Measurements from ENCODE around the gene LDLRAD4.

The LDLRAD4 gene

DNA sequence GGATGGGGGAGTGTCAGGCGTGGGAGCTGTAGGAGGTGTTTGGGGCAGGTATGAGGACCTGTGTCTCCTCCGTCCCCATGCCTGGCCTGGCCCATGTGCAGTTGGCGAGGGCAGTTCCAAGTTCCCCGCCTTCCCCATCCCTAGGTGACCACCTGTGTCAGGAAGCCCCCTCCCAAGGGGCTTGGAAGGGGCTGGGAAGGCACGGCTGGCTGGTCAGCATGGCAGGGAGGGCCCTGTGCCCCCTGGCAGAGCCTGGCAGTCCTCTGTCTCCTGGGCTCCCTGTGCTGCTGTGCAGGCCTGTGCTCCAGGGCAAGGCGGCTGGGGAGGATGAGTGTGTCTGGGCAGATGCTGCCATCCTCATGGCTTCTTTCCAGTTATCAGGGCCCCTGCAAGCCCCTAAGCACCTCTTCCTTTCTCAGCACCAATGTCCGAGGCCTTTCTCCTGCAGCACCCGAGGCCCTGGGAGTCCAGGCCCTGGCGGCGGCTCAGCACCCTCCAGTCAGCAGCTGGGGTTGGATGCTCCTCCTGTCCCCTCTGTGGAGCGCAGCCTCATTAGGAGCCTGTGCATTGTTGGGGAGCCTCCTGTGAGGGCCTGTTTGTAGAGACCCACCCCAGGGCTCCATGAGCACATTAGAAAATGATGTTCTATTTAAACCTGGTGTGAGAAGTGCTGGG is 406.1 kb downstream of the LDLRAD4 start:
- no peak for DNase-seq
- no peaks in the 10 kb centered on the region for H3K4me1 ChIP-seq
- no peak overlapping the region for H3K27ac ChIP-seq
- H3K27me3 ChIP-seq: no peaks in the 10 kb centered on the region
- H3K36me3 ChIP-seq: peaks cover 0 to 43% (median 7%) of the 10 kb centered on the region in 3 donors
- no peaks in the 10 kb centered on the region for H3K9me3 ChIP-seq
- no peak overlapping the region for H3K4me3 ChIP-seq
- intact Hi-C loops (cut with DNase I; ENCODE audit: low total_unique reads): loop anchor here (10.0 kb wide), 1 partner anchor 50 kb away; no protein-coding TSS in a partner anchor
- no peak for TF ChIP-seq CTCF (IDR thresholded peaks at IDR 0.05)

DNA sequence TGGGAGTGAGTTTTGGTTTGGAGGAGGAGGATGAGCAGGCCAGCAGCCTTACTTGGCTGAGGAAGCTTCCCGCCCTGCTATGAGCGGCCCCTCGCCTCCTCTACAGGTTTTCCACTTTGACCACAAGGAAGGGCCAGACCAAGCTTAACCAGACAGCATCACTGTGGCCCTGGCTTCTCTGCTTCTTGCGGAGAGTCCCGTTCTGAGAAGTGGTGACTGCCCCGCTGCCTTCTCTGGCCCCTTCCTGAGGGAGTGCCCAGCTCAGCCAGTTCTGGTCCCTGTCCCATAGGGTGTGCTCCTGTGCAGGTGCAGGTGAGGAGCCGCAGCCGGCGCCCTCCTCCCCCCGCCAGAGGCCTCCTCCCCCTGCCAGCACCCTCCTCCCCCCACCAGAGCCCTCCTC is 406.8 kb downstream of the LDLRAD4 start:
- TF ChIP-seq CTCF (IDR thresholded peaks at IDR 0.05): no peak
- Histone ChIP-seq H3K9me3 (no peaks in the 10 kb centered on the region), H3K4me1 (no peaks in the 10 kb centered on the region), H3K27me3 (no peaks in the 10 kb centered on the region), H3K4me3 (no peak overlapping the region), H3K27ac (no peak overlapping the region), H3K36me3 (peaks cover 0 to 43% (median 7%) of the 10 kb centered on the region in 3 donors)
- intact Hi-C loops (cut with DNase I; ENCODE audit: low total_unique reads): loop anchor here (10.0 kb wide), 1 partner anchor 51 kb away; no protein-coding TSS in a partner anchor
- DNase-seq: no peak

GRCh38 chr18:13625843-13626543 is 407.4 kb downstream of the LDLRAD4 start:
- DNase-seq: no peak
- intact Hi-C loops (cut with DNase I; ENCODE audit: low total_unique reads): loop anchor here (10.0 kb wide), 1 partner anchor 51 kb away; no protein-coding TSS in a partner anchor

GRCh38 chr18:13626544-13626908 is 408.0 kb downstream of the LDLRAD4 start:
- H3K4me3 ChIP-seq: no peak overlapping the region
- TF ChIP-seq CTCF (IDR thresholded peaks at IDR 0.05): no peak
- H3K27ac ChIP-seq: no peak overlapping the region
- no peaks in the 10 kb centered on the region for H3K9me3 ChIP-seq
- H3K27me3 ChIP-seq: no peaks in the 10 kb centered on the region
- H3K36me3 ChIP-seq: peaks cover 0 to 35% (median 7%) of the 10 kb centered on the region in 3 donors
- no peak for DNase-seq
- intact Hi-C loops (cut with DNase I; ENCODE audit: low total_unique reads): loop anchor here (10.0 kb wide), 1 partner anchor 52 kb away; no protein-coding TSS in a partner anchor
- H3K4me1 ChIP-seq: no peaks in the 10 kb centered on the region

More at GRCh38 chr18:13625843-13626543, 407.4 kb downstream of the LDLRAD4 start:
- Histone ChIP-seq H3K4me1 (no peaks in the 10 kb centered on the region), H3K4me3 (no peak overlapping the region), H3K27me3 (no peaks in the 10 kb centered on the region), H3K27ac (no peak overlapping the region), H3K36me3 (peaks cover 0 to 40% (median 7%) of the 10 kb centered on the region in 3 donors), H3K9me3 (no peaks in the 10 kb centered on the region)
- no peak for TF ChIP-seq CTCF (IDR thresholded peaks at IDR 0.05)

DNA sequence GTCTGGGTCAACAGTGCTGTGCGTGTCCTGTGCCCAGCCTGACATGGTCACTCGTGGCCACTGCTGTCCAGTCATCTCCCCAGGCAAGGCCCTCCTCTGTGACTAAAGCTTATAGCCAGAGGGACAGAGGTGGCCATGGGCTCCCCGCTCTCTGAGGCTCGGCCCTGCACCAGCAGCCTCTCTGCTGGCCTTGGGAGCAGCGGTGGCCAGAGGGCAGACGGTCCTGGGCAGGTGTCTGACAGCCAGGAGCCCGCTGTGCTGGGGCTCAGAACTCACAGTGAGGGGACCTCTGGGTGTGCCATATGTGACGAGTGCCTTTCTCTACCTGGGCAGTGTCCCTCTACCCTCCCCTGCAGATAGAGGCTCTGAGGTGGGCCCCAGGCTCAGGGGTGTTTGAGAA is 409.1 kb downstream of the LDLRAD4 start:
- intact Hi-C loops (cut with DNase I; ENCODE audit: low total_unique reads): loop anchor here (10.0 kb wide), 1 partner anchor 53 kb away; no protein-coding TSS in a partner anchor
- Histone ChIP-seq H3K4me1 (no peaks in the 10 kb centered on the region), H3K9me3 (no peaks in the 10 kb centered on the region), H3K27me3 (no peaks in the 10 kb centered on the region), H3K4me3 (no peak overlapping the region), H3K36me3 (peaks cover 0 to 27% (median 4%) of the 10 kb centered on the region in 3 donors), H3K27ac (no peak overlapping the region)
- DNase-seq: no peak
- TF ChIP-seq CTCF (IDR thresholded peaks at IDR 0.05): no peak

All from tibial artery (tissue), 4 donors.